GM12878 (cell line): ENCODE measurements around the gene KITLG. TPM values are rescaled to one million over a fixed set of nuclear protein-coding genes. Genes with fewer than 3 reads are reported as not detected.

Experiments
- ATAC-seq: fragments of 200-7000 bp; cut with Tn5 transposase; 3 replicates; pipeline ENCODE4 v1.9.1; 2020; ENCODE audit warnings: mild to moderate bottlenecking, moderate library complexity
- BruUV-seq: library from RNA; stranded (reverse); fragments of 400-500 nt; replicated peaks from 2 replicates; lab custom pipeline; 2021; lab: Mats Ljungman, UMichigan
- CTCF ChIA-PET: fragments of 300-600 bp; sonication (Branson Sonifier 250); formaldehyde crosslinking; extraction: SDS; loops from one replicate; lab custom pipeline; 2021; ENCODE audit warnings: inconsistent platforms; lab: Yijun Ruan, JAX
- POLR2A ChIA-PET: fragments of 350-600 bp; formaldehyde crosslinking; extraction: SDS; loops from one replicate; lab custom pipeline; 2021; ENCODE audit warnings: inconsistent platforms; lab: Charles Lee
- RAD21 ChIA-PET: fragments of 300-600 bp; sonication (Branson Sonifier 250); formaldehyde crosslinking; loops from one replicate; lab custom pipeline; 2023; ENCODE audit warnings: antibody characterized with exemption; ENCODE audit not compliant: unreplicated experiment; lab: Charles Lee
- SMC1A ChIA-PET: fragments of 300-600 bp; sonication (Branson Sonifier 250); formaldehyde crosslinking; loops from one replicate; lab custom pipeline; 2023; ENCODE audit not compliant: unreplicated experiment, uncharacterized antibody; lab: Charles Lee
- DNase-seq: peaks from one replicate; pipeline ENCODE4 v3.0.0-alpha.2; 2011; ENCODE audit warnings: low read depth, low spot score
- FAIRE-seq: peaks from 3 replicates; lab custom pipeline; 2011; peaks lifted over from hg19 to GRCh38; lab: Jason Lieb, UNC
- H2AFZ ChIP-seq: 2 replicates; pipeline ENCODE4 v1.6.0; 2011; ENCODE audit warnings: low read depth, low read length, control low read depth; ENCODE audit not compliant: control insufficient read depth
- H3K27ac ChIP-seq: 2 replicates; pipeline ENCODE4 v1.5.1; 2011; ENCODE audit warnings: control low read depth; ENCODE audit not compliant: control insufficient read depth, insufficient read depth
- H3K27me3 ChIP-seq, 2 experiments: replicated peaks in 1 of 2; 2 replicates each; pipeline versions ENCODE4 v1.6.0 to v1.6.1; 2011; ENCODE audit warnings: low read length in 1 of 2; ENCODE audit not compliant: control insufficient read depth in 2 of 2, insufficient read depth in 2 of 2
- H3K36me3 ChIP-seq, 2 experiments: 2 replicates each; pipeline ENCODE4 v1.5.1; 2011; ENCODE audit warnings: low read length in 1 of 2; ENCODE audit not compliant: control insufficient read depth in 2 of 2, insufficient read depth in 2 of 2
- H3K4me1 ChIP-seq: 2 replicates; pipeline ENCODE4 v1.6.1; 2011; ENCODE audit warnings: mild to moderate bottlenecking, low read length, moderate library complexity, mixed read lengths; ENCODE audit not compliant: control insufficient read depth, insufficient read depth
- H3K4me2 ChIP-seq: 2 replicates; pipeline ENCODE4 v1.6.0; 2011; ENCODE audit warnings: control low read depth; ENCODE audit not compliant: control insufficient read depth, insufficient read depth
- H3K4me3 ChIP-seq: fragments of 200-600 bp; sonication (generic); 2 replicates; pipeline ENCODE4 v1.5.1; 2016
- H3K79me2 ChIP-seq: 2 replicates; pipeline ENCODE4 v1.6.0; 2011; ENCODE audit warnings: low read length; ENCODE audit not compliant: control insufficient read depth, insufficient read depth
- H3K9ac ChIP-seq: 2 replicates; pipeline ENCODE4 v1.8.0; 2011; ENCODE audit warnings: low read length, control low read depth, mixed read lengths; ENCODE audit not compliant: control insufficient read depth, insufficient read depth
- H3K9me3 ChIP-seq: replicated peaks from 3 replicates; pipeline ENCODE4 v1.5.1; 2011; ENCODE audit warnings: mild to moderate bottlenecking, low read length; ENCODE audit not compliant: control insufficient read depth, insufficient read depth
- H4K20me1 ChIP-seq: 2 replicates; pipeline ENCODE4 v1.6.0; 2011; ENCODE audit not compliant: control insufficient read depth, insufficient read depth
- ATF2 ChIP-seq: IDR thresholded peaks from 2 replicates; pipeline ENCODE4 v1.6.1; 2012; ENCODE audit warnings: low read length, inconsistent platforms
- DPF2 ChIP-seq: fragments of 450-650 bp; IDR thresholded peaks from 2 replicates; pipeline ENCODE4 v1.6.1; 2017; ENCODE audit warnings: mild to moderate bottlenecking
- EED ChIP-seq: sonication (generic); IDR thresholded peaks from 2 replicates; pipeline ENCODE4 v1.6.1; 2016; ENCODE audit warnings: antibody characterized with exemption, low read depth
- GATAD2B ChIP-seq: fragments of 450-650 bp; conservative IDR thresholded peaks from 2 replicates; pipeline ENCODE4 v1.6.1; 2017; ENCODE audit warnings: low read depth, mild to moderate bottlenecking, moderate library complexity
- HDAC2 ChIP-seq: fragments of 200-600 bp; sonication (generic); IDR thresholded peaks from 2 replicates; pipeline ENCODE4 v1.6.1; 2017
- IKZF1 ChIP-seq: fragments of 450-650 bp; conservative IDR thresholded peaks from 2 replicates; pipeline ENCODE4 v1.6.1; 2017; ENCODE audit warnings: antibody characterized with exemption, mild to moderate bottlenecking
- NFIC ChIP-seq: IDR thresholded peaks from 2 replicates; pipeline ENCODE4 v1.6.1; 2012; ENCODE audit warnings: low read depth, mild to moderate bottlenecking, inconsistent platforms, low read length, moderate library complexity
- PAX5 ChIP-seq: IDR thresholded peaks from 2 replicates; pipeline ENCODE4 v1.6.1; 2011; ENCODE audit warnings: low read depth, low read length, borderline replicate concordance
- SREBF2 ChIP-seq: IDR thresholded peaks from 2 replicates; pipeline ENCODE4 v1.6.1; 2012; ENCODE audit warnings: mild to moderate bottlenecking, low read length
- ZBTB11 ChIP-seq: fragments of 450-650 bp; formaldehyde crosslinking; IDR thresholded peaks from 2 replicates; pipeline ENCODE4 v1.5.0; 2022; ENCODE audit warnings: mild to moderate bottlenecking, missing genetic modification characterization
- ZNF622 ChIP-seq: fragments of 450-650 bp; IDR thresholded peaks from 2 replicates; pipeline ENCODE4 v1.6.1; 2017; ENCODE audit warnings: mild to moderate bottlenecking, inconsistent platforms
- WGBS: methylation state at CpG from one replicate; pipeline ENCODE4 v1.1.6; 2016; ENCODE audit warnings: low lambda C conversion rate; ENCODE audit not compliant: insufficient replicate concordance, insufficient coverage; ENCODE audit errors: missing lambda C conversion rate; 5-methylcytosine and 5-hydroxymethylcytosine counted together
- in situ Hi-C: fragments of 300-500 bp; cut with MboI; formaldehyde crosslinking; loops from 9 replicates; pipeline ENCODE4 v1.14.3; 2018; ENCODE audit warnings: mixed read lengths
- intact Hi-C: fragments of 100-400 bp; cut with micrococcal nuclease; formaldehyde crosslinking; loops from one replicate; pipeline ENCODE4 v1.14.2; 2022; ENCODE audit not compliant: unreplicated experiment
- polyA plus RNA-seq, 11 experiments: library from polyadenylated mRNA; depleted of rRNA in 4 of 11; unstranded in 6 of 11; stranded (reverse) in 5 of 11; fragments of >200 nt; fragmentation: Nextera tagmentation in 4 of 11; fragmentation: Illumina TruSeq in 1 of 11; extraction: Ambion mirVana in 4 of 11; extraction: Trizol in 1 of 11; gene quantifications; 1 replicate in 1 of 11; 2 replicates in 10 of 11; pipeline versions ENCODE4 v1.2.1 to v1.2.3, GENCODE V29; 2011 to 2016; ENCODE audit warnings: inconsistent platforms in 2 of 11, missing spikeins in 2 of 11, low read depth in 1 of 11
- total RNA-seq, 4 experiments: library from RNA; depleted of rRNA in 3 of 4; stranded (reverse); fragments of >200 nt in 3 of 4; fragmentation: Illumina TruSeq in 1 of 4; extraction: Trizol in 1 of 4; gene quantifications; 2 replicates each; pipeline versions ENCODE4 v1.2.1 to v1.2.3, GENCODE V29; 2013 to 2021
- TF ChIP-seq, protein P1 (sequence below): fragments of 450-650 bp; IDR thresholded peaks from 2 replicates; pipeline ENCODE4 v1.6.1; 2017; ENCODE audit warnings: low read depth, mild to moderate bottlenecking, moderate library complexity
- TF ChIP-seq, protein P2 (sequence below): IDR thresholded peaks from 2 replicates; pipeline ENCODE4 v1.6.1; 2012; ENCODE audit warnings: mild to moderate bottlenecking, low read depth, low read length
- TF ChIP-seq, protein P3 (sequence below): IDR thresholded peaks from 2 replicates; pipeline ENCODE4 v1.6.1; 2011; ENCODE audit warnings: low read depth, mild to moderate bottlenecking, low read length, moderate library complexity, borderline replicate concordance; ENCODE audit errors: extremely low read depth

Gene KITLG
- total and polyA plus RNA-seq, 10 of the 15 experiments (the other 5 are each of a cell fraction or from before 2014, with no cell fraction given) = 0.02 to 0.51 (median 0.09) TPM; not detected in 1

- TF ChIP-seq NFIC = no peak
- TF ChIP-seq, protein P1, sequence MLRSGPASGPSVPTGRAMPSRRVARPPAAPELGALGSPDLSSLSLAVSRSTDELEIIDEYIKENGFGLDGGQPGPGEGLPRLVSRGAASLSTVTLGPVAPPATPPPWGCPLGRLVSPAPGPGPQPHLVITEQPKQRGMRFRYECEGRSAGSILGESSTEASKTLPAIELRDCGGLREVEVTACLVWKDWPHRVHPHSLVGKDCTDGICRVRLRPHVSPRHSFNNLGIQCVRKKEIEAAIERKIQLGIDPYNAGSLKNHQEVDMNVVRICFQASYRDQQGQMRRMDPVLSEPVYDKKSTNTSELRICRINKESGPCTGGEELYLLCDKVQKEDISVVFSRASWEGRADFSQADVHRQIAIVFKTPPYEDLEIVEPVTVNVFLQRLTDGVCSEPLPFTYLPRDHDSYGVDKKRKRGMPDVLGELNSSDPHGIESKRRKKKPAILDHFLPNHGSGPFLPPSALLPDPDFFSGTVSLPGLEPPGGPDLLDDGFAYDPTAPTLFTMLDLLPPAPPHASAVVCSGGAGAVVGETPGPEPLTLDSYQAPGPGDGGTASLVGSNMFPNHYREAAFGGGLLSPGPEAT = no peak
- no peak for TF ChIP-seq GATAD2B
- no peak for TF ChIP-seq ZBTB11 (CRISPR knock-in tag)
- no peak for TF ChIP-seq IKZF1
- no peak for TF ChIP-seq HDAC2
- no peak for TF ChIP-seq DPF2
- TF ChIP-seq PAX5 = no peak
These were observed 40.4 kb downstream of the KITLG start (continued) for GRCh38 chr12:88539893-88540292.

DNA sequence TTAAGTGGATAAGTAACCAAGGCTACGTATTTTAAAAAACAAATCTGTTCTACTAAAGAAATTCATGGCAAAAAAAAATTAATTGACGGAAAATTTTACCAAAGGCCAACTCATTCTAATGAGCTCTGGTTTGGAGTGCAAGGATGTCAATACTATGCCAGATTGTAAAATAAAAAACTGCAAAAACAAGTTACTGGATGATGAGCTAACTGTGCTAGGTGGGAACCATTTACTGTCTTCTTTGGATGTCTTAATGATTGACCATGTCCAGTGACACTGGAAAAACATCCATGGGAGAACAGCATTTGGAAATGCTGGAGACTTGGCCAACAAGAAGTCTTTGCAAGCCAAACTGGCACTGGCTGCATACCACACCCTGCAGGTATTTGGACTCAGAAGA lies 41.6 kb downstream of the KITLG start:
- ChIA-PET CTCF (no interaction called here), RAD21 (no interaction called here), SMC1A (no interaction called here), POLR2A (no interaction called here)
- no TSS peak for BruUV-seq
- Histone ChIP-seq H3K4me2 (no peak overlapping the region), H2AFZ (no peak overlapping the region), H3K4me1 (no peaks in the 10 kb centered on the region), H3K36me3 (no peaks in the 10 kb centered on the region), H3K9me3 (no peaks in the 10 kb centered on the region), H3K4me3 (no peak overlapping the region), H3K27ac (no peak overlapping the region), H3K79me2 (no peaks in the 10 kb centered on the region), H3K27me3 (no peaks in the 10 kb centered on the region; a peak in 1 of 4 replicates), H3K9ac (no peak overlapping the region), H4K20me1 (no peaks in the 10 kb centered on the region)
- ATAC-seq = no peak
- in situ Hi-C loops = no loop called here
- FAIRE-seq = no peak
- intact Hi-C loops = no loop called here
- WGBS = 6% methylated on average over 2 of the region's 2 CpGs
- no peak for DNase-seq
- TF ChIP-seq EED = no peak
- TF ChIP-seq ZNF622 = no peak
- TF ChIP-seq ATF2 = no peak
- TF ChIP-seq GATAD2B = no peak
- TF ChIP-seq, protein P2, sequence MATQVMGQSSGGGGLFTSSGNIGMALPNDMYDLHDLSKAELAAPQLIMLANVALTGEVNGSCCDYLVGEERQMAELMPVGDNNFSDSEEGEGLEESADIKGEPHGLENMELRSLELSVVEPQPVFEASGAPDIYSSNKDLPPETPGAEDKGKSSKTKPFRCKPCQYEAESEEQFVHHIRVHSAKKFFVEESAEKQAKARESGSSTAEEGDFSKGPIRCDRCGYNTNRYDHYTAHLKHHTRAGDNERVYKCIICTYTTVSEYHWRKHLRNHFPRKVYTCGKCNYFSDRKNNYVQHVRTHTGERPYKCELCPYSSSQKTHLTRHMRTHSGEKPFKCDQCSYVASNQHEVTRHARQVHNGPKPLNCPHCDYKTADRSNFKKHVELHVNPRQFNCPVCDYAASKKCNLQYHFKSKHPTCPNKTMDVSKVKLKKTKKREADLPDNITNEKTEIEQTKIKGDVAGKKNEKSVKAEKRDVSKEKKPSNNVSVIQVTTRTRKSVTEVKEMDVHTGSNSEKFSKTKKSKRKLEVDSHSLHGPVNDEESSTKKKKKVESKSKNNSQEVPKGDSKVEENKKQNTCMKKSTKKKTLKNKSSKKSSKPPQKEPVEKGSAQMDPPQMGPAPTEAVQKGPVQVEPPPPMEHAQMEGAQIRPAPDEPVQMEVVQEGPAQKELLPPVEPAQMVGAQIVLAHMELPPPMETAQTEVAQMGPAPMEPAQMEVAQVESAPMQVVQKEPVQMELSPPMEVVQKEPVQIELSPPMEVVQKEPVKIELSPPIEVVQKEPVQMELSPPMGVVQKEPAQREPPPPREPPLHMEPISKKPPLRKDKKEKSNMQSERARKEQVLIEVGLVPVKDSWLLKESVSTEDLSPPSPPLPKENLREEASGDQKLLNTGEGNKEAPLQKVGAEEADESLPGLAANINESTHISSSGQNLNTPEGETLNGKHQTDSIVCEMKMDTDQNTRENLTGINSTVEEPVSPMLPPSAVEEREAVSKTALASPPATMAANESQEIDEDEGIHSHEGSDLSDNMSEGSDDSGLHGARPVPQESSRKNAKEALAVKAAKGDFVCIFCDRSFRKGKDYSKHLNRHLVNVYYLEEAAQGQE = no peak
- no peak for TF ChIP-seq SREBF2
- TF ChIP-seq, protein P3, sequence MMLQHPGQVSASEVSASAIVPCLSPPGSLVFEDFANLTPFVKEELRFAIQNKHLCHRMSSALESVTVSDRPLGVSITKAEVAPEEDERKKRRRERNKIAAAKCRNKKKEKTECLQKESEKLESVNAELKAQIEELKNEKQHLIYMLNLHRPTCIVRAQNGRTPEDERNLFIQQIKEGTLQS = no peak
